HG02759 (cell line): Measurements from ENCODE around the gene FAM83C.

Experiments
- ATAC-seq: cut with Tn5 transposase; IDR thresholded peaks from one replicate; pipeline ENCODE4 v1.9.1; 2021; ENCODE audit warnings: mild to moderate bottlenecking, moderate library complexity; ENCODE audit not compliant: unreplicated experiment

Gene FAM83C

GRCh38 chr20:35300469-35301262 lies 8.4 kb upstream of the FAM83C start:
- no peak for ATAC-seq

GRCh38 chr20:35299780-35300179 lies 7.6 kb upstream of the FAM83C start:
- ATAC-seq, result no peak

- no peak for ATAC-seq
Observed at GRCh38 chr20:35298264-35298663, 6.0 kb upstream of the FAM83C start.

- no peak for ATAC-seq
Observed at GRCh38 chr20:35297740-35298139, 5.5 kb upstream of the FAM83C start.

GRCh38 chr20:35297155-35297554 lies 4.9 kb upstream of the FAM83C start:
- no peak for ATAC-seq

- no peak for ATAC-seq
Observed at GRCh38 chr20:35296101-35296554, 3.9 kb upstream of the FAM83C start.

GRCh38 chr20:35295674-35296073 lies 3.4 kb upstream of the FAM83C start:
- no peak for ATAC-seq

GRCh38 chr20:35295058-35295457 lies 2.8 kb upstream of the FAM83C start:
- ATAC-seq, result no peak

- ATAC-seq, result no peak
Observed at GRCh38 chr20:35294293-35294685, 2.1 kb upstream of the FAM83C start.

GRCh38 chr20:35293303-35294292 lies 1.4 kb upstream of the FAM83C start:
- no peak for ATAC-seq

GRCh38 chr20:35292504-35293285 lies 470 bp upstream of the FAM83C start:
- no peak for ATAC-seq

- ATAC-seq, result no peak
Observed at GRCh38 chr20:35290887-35291417, 1.3 kb downstream of the FAM83C start.

- ATAC-seq, result no peak
Observed at GRCh38 chr20:35290186-35290886, 1.9 kb downstream of the FAM83C start.

- no peak for ATAC-seq
Observed at GRCh38 chr20:35288325-35289060, 3.7 kb downstream of the FAM83C start.

GRCh38 chr20:35287509-35288324 lies 4.5 kb downstream of the FAM83C start:
- no peak for ATAC-seq

GRCh38 chr20:35286899-35287508 lies 5.2 kb downstream of the FAM83C start:
- no peak for ATAC-seq

GRCh38 chr20:35286077-35286898 lies 5.9 kb downstream of the FAM83C start:
- ATAC-seq, result no peak

- ATAC-seq, result no peak
Observed at GRCh38 chr20:35285806-35286076, 6.5 kb downstream of the FAM83C start.
